SU-DHL-6 (cell line): ENCODE measurements around the gene DGLUCY.
"Not testable (repeated sequence)": the region's sequence is repeated elsewhere in the genome, so short reads cannot be mapped to it uniquely, and the experiment has no call there.

Source experiments
- H2AFZ ChIP-seq: fragments of 200-600 bp; sonication (generic); 2 replicates; pipeline ENCODE4 v1.6.1; 2014; ENCODE audit warnings: low read depth, mild to moderate bottlenecking, moderate library complexity, mixed read lengths, antibody characterized with exemption, low read length; ENCODE audit not compliant: severe bottlenecking
- H3F3A ChIP-seq: fragments of 200-600 bp; shearing (Covaris generic); 2 replicates; pipeline ENCODE4 v1.6.0; 2016; ENCODE audit warnings: antibody characterized with exemption, mild to moderate bottlenecking; ENCODE audit not compliant: insufficient read depth
- H3K27ac ChIP-seq: fragments of 200-600 bp; sonication (generic); 2 replicates; pipeline ENCODE4 v1.5.1; 2016; ENCODE audit warnings: low read depth, mild to moderate bottlenecking, low read length, moderate library complexity, mixed read lengths
- H3K27me3 ChIP-seq: fragments of 200-600 bp; sonication (generic), shearing (Covaris generic); 2 replicates; pipeline ENCODE4 v1.6.0; 2014; ENCODE audit warnings: mild to moderate bottlenecking, low read length
- H3K36me3 ChIP-seq: fragments of 200-600 bp; sonication (generic); 2 replicates; pipeline ENCODE4 v1.6.1; 2014; ENCODE audit warnings: mild to moderate bottlenecking, low read length, mixed read lengths
- H3K4me2 ChIP-seq: fragments of 300-600, 200-600 bp; shearing (Covaris generic), sonication (generic); 2 replicates; pipeline ENCODE4 v1.6.0; 2014; ENCODE audit warnings: low read length, low read depth, mild to moderate bottlenecking; ENCODE audit not compliant: poor library complexity, severe bottlenecking
- H3K4me3 ChIP-seq: fragments of 200-600 bp; sonication (generic); 2 replicates; pipeline ENCODE4 v1.5.1; 2014; ENCODE audit warnings: antibody characterized with exemption, low read length, mild to moderate bottlenecking, mixed read lengths; ENCODE audit not compliant: insufficient read depth, poor library complexity, severe bottlenecking
- H3K79me2 ChIP-seq: fragments of 200-600 bp; sonication (generic); 2 replicates; pipeline ENCODE4 v1.6.1; 2014; ENCODE audit warnings: mild to moderate bottlenecking, low read length, moderate library complexity; ENCODE audit not compliant: insufficient read depth
- H3K9ac ChIP-seq: fragments of 200-600 bp; sonication (generic); 2 replicates; pipeline ENCODE4 v1.7.0; 2014; ENCODE audit warnings: mild to moderate bottlenecking, low read length
- H3K9me2 ChIP-seq: fragments of 200-600 bp; sonication (generic); replicated peaks from 2 replicates; pipeline ENCODE4 v1.6.1; 2014; ENCODE audit warnings: low read length; ENCODE audit not compliant: insufficient read depth
- H3K9me3 ChIP-seq: fragments of 200-600 bp; sonication (generic); 2 replicates; pipeline ENCODE4 v1.6.1; 2014; ENCODE audit warnings: low read length, mixed read lengths; ENCODE audit not compliant: insufficient read depth
- H4K20me1 ChIP-seq: fragments of 200-600 bp; sonication (generic); 2 replicates; pipeline ENCODE4 v1.6.1; 2014; ENCODE audit warnings: low read depth, mild to moderate bottlenecking, antibody characterized with exemption, low read length, moderate library complexity, mixed read lengths
- EZH2phosphoT487 ChIP-seq: fragments of 200-600 bp; sonication (generic), shearing (Covaris generic); conservative IDR thresholded peaks from 2 replicates; pipeline ENCODE4 v1.6.1; 2018; ENCODE audit warnings: mild to moderate bottlenecking, antibody characterized with exemption, low read length, moderate library complexity, mixed read lengths
- TF ChIP-seq, protein P1 (sequence below): fragments of 200-600 bp; sonication (generic); IDR thresholded peaks from one replicate; pipeline ENCODE4 v1.5.1; 2017; ENCODE audit warnings: antibody characterized with exemption, mild to moderate bottlenecking, low read length, moderate library complexity; ENCODE audit not compliant: insufficient read depth, poor library complexity, severe bottlenecking

DGLUCY gene

DNA sequence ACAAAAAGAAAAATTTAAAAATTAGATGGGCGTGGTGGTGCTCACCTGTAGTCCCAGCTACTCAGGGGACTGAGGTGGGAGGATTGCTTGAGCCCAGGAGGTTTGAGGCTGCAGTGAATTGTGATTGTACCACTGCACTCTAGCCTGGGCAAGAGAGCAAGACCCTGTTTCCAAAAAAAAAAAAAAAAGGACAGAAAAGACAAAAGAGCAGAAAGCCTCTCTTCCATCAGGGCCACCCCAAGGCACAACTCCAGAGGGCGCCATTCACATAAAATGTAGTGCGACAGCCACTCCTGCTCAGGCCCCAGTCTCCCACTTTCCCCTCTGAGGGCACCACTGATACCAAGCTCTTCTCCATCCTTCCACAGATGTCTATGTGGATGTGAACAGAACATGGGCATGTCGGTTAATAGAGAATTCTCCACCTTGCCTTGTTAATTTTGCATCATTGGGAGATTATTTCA lies 41.8 kb downstream of the DGLUCY start:
- H3K79me2 ChIP-seq = no peaks in the 10 kb centered on the region
- no peak overlapping the region for H3K4me2 ChIP-seq
- 0 out of 2 replicates have a peak, but pooled peaks cover 2% of the 10 kb centered on the region for H3K36me3 ChIP-seq
- H3K9me2 ChIP-seq = no peaks in the 10 kb centered on the region
- H3K9ac ChIP-seq = no peak overlapping the region
- no peak overlapping the region for H3K4me3 ChIP-seq
- no peak overlapping the region for H3K27ac ChIP-seq
- no peaks in the 10 kb centered on the region for H4K20me1 ChIP-seq
- TF ChIP-seq, protein P1, sequence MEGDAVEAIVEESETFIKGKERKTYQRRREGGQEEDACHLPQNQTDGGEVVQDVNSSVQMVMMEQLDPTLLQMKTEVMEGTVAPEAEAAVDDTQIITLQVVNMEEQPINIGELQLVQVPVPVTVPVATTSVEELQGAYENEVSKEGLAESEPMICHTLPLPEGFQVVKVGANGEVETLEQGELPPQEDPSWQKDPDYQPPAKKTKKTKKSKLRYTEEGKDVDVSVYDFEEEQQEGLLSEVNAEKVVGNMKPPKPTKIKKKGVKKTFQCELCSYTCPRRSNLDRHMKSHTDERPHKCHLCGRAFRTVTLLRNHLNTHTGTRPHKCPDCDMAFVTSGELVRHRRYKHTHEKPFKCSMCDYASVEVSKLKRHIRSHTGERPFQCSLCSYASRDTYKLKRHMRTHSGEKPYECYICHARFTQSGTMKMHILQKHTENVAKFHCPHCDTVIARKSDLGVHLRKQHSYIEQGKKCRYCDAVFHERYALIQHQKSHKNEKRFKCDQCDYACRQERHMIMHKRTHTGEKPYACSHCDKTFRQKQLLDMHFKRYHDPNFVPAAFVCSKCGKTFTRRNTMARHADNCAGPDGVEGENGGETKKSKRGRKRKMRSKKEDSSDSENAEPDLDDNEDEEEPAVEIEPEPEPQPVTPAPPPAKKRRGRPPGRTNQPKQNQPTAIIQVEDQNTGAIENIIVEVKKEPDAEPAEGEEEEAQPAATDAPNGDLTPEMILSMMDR = no peak
- TF ChIP-seq EZH2phosphoT487 = no peak
- H3K9me3 ChIP-seq = no peaks in the 10 kb centered on the region
- H2AFZ ChIP-seq = no peak overlapping the region
- no peaks in the 10 kb centered on the region for H3F3A ChIP-seq
- H3K27me3 ChIP-seq = no peaks in the 10 kb centered on the region

- H3K9me3 ChIP-seq, H4K20me1 ChIP-seq, H3K4me2 ChIP-seq, H3K79me2 ChIP-seq, H3K4me3 ChIP-seq, H3K36me3 ChIP-seq, H3K27me3 ChIP-seq, H2AFZ ChIP-seq, H3K9ac ChIP-seq, H3K27ac ChIP-seq, H3K9me2 ChIP-seq, H3F3A ChIP-seq: not testable (repeated sequence)
Measured at GRCh38 chr14:91156142-91156666, 42.3 kb downstream of the DGLUCY start.

DNA sequence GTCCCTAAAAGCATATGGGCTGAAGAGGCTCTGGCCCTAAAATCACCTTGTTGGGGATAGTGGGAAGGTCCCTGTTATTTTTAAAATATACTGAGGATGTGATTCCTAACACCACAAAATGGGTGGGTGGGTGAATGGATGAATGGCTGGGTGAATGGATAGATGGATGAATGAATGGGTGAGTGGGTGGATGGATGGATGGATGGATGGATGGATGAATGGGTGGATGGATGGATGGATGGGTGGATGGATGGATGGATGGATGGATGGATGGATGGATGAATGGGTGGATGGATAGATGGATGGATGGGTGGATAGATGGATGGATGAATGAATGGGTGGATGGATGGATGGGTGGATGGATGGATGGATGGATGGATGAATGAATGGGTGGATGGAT lies 43.0 kb downstream of the DGLUCY start:
- H2AFZ ChIP-seq, H3K79me2 ChIP-seq, H3K27me3 ChIP-seq, H4K20me1 ChIP-seq, H3K9ac ChIP-seq, H3K4me2 ChIP-seq, H3K4me3 ChIP-seq, H3K27ac ChIP-seq, H3K36me3 ChIP-seq, H3K9me3 ChIP-seq, H3K9me2 ChIP-seq, H3F3A ChIP-seq: not testable (repeated sequence)

DNA sequence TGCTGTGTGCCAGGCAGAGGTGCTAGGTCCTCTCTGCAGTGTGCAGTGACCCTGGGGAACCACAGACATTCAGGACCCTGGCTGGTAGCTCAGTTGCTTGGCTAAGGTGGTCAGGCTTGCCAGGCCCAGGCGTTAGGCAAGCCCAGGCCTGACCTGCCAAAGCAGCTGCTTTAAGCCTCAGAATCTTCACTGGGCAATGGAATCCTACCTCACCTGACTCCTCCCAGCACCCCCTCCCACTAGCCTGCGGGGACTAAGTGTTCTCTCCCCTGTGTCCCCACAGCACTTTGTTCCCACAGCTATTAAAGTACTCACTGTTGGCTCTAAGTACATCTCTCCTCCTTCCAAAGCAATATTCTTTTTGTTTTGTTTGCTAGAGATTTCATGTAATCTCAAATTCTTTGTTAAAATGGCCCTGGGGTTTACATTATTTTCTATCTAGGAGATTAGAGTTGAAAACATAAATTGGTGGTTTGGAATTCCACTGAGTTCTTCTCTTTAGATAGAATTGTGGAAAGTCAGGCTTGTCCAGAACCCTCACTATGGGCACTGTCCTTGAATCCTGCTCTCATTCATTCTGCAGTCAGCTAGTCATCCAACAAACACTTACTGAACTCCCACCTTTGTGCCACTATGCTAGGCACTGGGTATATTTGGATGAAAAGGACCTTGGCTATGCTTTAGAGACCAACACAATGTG lies 44.4 kb downstream of the DGLUCY start:
- Histone ChIP-seq H4K20me1 (no peaks in the 10 kb centered on the region), H3K9me2 (no peaks in the 10 kb centered on the region), H3K9me3 (no peaks in the 10 kb centered on the region), H2AFZ (no peak overlapping the region), H3K27ac (no peak overlapping the region), H3F3A (no peaks in the 10 kb centered on the region), H3K9ac (no peak overlapping the region), H3K36me3 (peaks cover 3% of the 10 kb centered on the region; the same call in 1 of the 2 replicates), H3K4me3 (no peak overlapping the region), H3K27me3 (no peaks in the 10 kb centered on the region), H3K4me2 (no peak overlapping the region), H3K79me2 (no peaks in the 10 kb centered on the region)
- TF ChIP-seq, protein P1 = no peak
- TF ChIP-seq EZH2phosphoT487 = no peak
